Ascending aorta (tissue), 2 donors: Measurements from ENCODE around the gene RHBDF1. TPM values are rescaled to one million over a fixed set of nuclear protein-coding genes. Genes with fewer than 3 reads are reported as not detected.
A peak's percentile ranks its signal among the peaks of the same experiment; 100 is the strongest.

Experiments used
- DNase-seq, 2 donors: peaks; one replicate each; pipeline ENCODE4 v3.0.0-alpha.2; 2019; ENCODE audit warnings: low spot score in 2 of 2
- H3K27ac ChIP-seq, 2 donors: fragments of 200-600 bp; sonication (generic); one replicate each; pipeline ENCODE4 v1.5.1; 2016 to 2017; ENCODE audit warnings: mild to moderate bottlenecking in 1 of 2
- H3K27me3 ChIP-seq: fragments of 200-600 bp; sonication (generic); one replicate; pipeline ENCODE4 v1.5.1; 2017
- H3K36me3 ChIP-seq, 2 donors: fragments of 200-600 bp; sonication (generic); one replicate each; pipeline ENCODE4 v1.5.1; 2016
- H3K4me1 ChIP-seq, 2 donors: fragments of 200-600 bp; sonication (generic); one replicate each; pipeline ENCODE4 v1.5.1; 2016 to 2017; ENCODE audit warnings: mild to moderate bottlenecking in 1 of 2
- H3K4me3 ChIP-seq, 2 donors: fragments of 200-600 bp; sonication (generic); one replicate each; pipeline ENCODE4 v1.5.1; 2016 to 2017; ENCODE audit warnings: mild to moderate bottlenecking in 1 of 2
- H3K9me3 ChIP-seq, 2 donors: fragments of 200-600 bp; sonication (generic); one replicate each; pipeline ENCODE4 v1.5.1; 2016
- CTCF ChIP-seq, 3 experiments: fragments of 200-600 bp in 2 of 3; fragments of 450-650 bp in 1 of 3; sonication (generic) in 2 of 3; IDR thresholded peaks; one replicate each; pipeline ENCODE4 v1.5.1; 2016 to 2019; ENCODE audit warnings: antibody characterized with exemption in 3 of 3, mild to moderate bottlenecking in 1 of 3, moderate library complexity in 1 of 3
- intact Hi-C: fragments of 100-400 bp; cut with DNase I; formaldehyde crosslinking; loops from one replicate; pipeline ENCODE4 v1.15.1; 2023
- total RNA-seq: library from RNA; depleted of rRNA; stranded (reverse); fragments of >200 nt; gene quantifications from one replicate; pipeline ENCODE4 v1.1.0, GENCODE V29; 2016

RHBDF1 gene
- total RNA-seq, 1 donor from 2014 or later, result 146 TPM

- intact Hi-C loops, result no loop called here
- no peak for TF ChIP-seq CTCF (IDR thresholded peaks at IDR 0.05)
- Histone ChIP-seq H3K4me3 (peak overlapping the region in 1 of 2 donors; percentile 30), H3K36me3 (peaks cover 57 to 59% of the 10 kb centered on the region in 2 donors), H3K27ac (peak overlapping the region; percentile 87 to 92), H3K27me3 (no peaks in the 10 kb centered on the region), H3K4me1 (peaks cover 33 to 38% of the 10 kb centered on the region in 2 donors), H3K9me3 (no peaks in the 10 kb centered on the region)
- DNase-seq, result no peak
These were observed 13.4 kb upstream of the RHBDF1 start for GRCh38 chr16:85865-86264.

- no peak for TF ChIP-seq CTCF (IDR thresholded peaks at IDR 0.05)
- Histone ChIP-seq H3K9me3 (no peaks in the 10 kb centered on the region), H3K27me3 (no peaks in the 10 kb centered on the region), H3K4me1 (peaks cover 33 to 38% of the 10 kb centered on the region in 2 donors), H3K4me3 (peak overlapping the region in 1 of 2 donors; percentile 30), H3K36me3 (peaks cover 57 to 60% of the 10 kb centered on the region in 2 donors), H3K27ac (peak overlapping the region; percentile 87 to 92)
- no peak for DNase-seq
- intact Hi-C loops, result no loop called here
These were observed 13.0 kb upstream of the RHBDF1 start for GRCh38 chr16:85407-85782.

- no peak for TF ChIP-seq CTCF (IDR thresholded peaks at IDR 0.05)
- Histone ChIP-seq H3K9me3 (no peaks in the 10 kb centered on the region), H3K36me3 (peaks cover 53 to 60% of the 10 kb centered on the region in 2 donors), H3K4me1 (peaks cover 33 to 39% of the 10 kb centered on the region in 2 donors), H3K27ac (peak overlapping the region; percentile 87 to 92), H3K4me3 (peak overlapping the region in 1 of 2 donors; percentile 30), H3K27me3 (no peaks in the 10 kb centered on the region)
- DNase-seq, result peak; percentile 84 to 96
- intact Hi-C loops, result loop anchor here (1.0 kb wide), 1 partner anchor 13 kb away; the partner anchor contains the start of gene RHBDF1
These were observed 12.4 kb upstream of the RHBDF1 start for GRCh38 chr16:84718-85406.

GRCh38 chr16:83781-84615 lies 11.6 kb upstream of the RHBDF1 start:
- H3K9me3 ChIP-seq, result no peaks in the 10 kb centered on the region
- intact Hi-C loops, result loop anchor here (1.0 kb wide), 1 partner anchor 12 kb away; the partner anchor contains the start of gene RHBDF1
- peaks cover 41 to 48% of the 10 kb centered on the region in 2 donors for H3K4me1 ChIP-seq
- peak overlapping the region in 1 of 2 donors; percentile 3 for H3K4me3 ChIP-seq
- no peak for DNase-seq
- peak overlapping the region; percentile 84 to 87 for H3K27ac ChIP-seq
- no peak for TF ChIP-seq CTCF (IDR thresholded peaks at IDR 0.05)
- H3K27me3 ChIP-seq, result no peaks in the 10 kb centered on the region
- H3K36me3 ChIP-seq, result peaks cover 50 to 57% of the 10 kb centered on the region in 2 donors

- Histone ChIP-seq H3K4me1 (peaks cover 46 to 52% of the 10 kb centered on the region in 2 donors), H3K36me3 (peaks cover 42 to 49% of the 10 kb centered on the region in 2 donors), H3K27me3 (no peaks in the 10 kb centered on the region), H3K9me3 (no peaks in the 10 kb centered on the region), H3K27ac (peak overlapping the region; percentile 84 to 87), H3K4me3 (no peak overlapping the region)
- intact Hi-C loops, result no loop called here
- DNase-seq, result no peak
- no peak for TF ChIP-seq CTCF (IDR thresholded peaks at IDR 0.05)
These were observed 10.7 kb upstream of the RHBDF1 start for GRCh38 chr16:83060-83603.
